ENCODE data around the gene TMEM217. TPM values are rescaled to one million over a fixed set of nuclear protein-coding genes. Genes with fewer than 3 reads are reported as not detected.

TMEM217 gene
- total RNA-seq, 1 experiment from 2014 or later: 0.74 TPM

DNA sequence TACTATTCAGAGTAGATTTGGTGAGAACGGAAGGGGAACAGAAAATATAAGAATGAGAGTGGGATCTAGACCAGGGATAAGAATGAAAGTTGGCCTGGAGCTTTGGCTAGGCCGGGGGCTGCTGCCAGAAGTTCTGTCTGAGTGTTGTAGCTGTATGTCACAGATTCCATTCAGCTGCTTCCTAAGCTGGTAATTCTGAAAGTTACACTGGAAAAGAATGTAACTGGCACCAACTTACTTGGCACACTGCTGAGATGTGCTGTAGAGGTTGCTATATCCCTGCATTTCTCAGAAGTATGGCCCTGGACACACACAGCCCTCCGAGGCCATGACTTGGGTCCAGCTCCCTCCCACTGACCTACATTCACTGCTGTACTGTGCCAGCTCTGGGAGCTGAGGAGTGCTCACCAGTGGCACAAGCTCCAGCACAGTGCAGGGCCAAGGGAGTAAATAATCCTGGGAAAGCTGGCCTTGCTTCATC is 25.8 kb upstream of the TMEM217 start:
- in situ Hi-C loops (cut with HindIII; ENCODE audit: low pct_unique_long_range_greater_than_20kb, low sequenced_read_pairs): no loop called here
- no peak for DNase-seq (ENCODE audit: low read depth)

DNA sequence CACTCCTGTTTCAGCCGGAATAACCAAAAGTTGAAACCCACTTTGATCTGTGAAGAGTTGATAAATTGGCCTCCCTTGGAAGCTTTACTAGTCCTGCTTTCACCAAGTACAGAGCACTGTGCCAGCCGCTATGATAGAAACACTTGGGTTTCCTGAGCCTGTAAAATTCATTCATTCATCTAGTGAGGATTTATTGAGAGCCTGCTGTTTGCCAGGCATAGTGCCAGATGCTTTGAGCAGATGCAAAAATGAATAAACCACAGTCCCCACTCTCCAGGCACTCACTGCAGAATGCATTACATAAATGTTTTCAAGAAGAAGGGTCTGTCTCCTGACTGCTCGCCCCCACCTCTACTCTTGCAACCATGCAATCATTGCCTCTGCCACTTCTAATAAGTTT is 25.3 kb upstream of the TMEM217 start:
- no peak for DNase-seq (ENCODE audit: low read depth)
- in situ Hi-C loops (cut with HindIII; ENCODE audit: low pct_unique_long_range_greater_than_20kb, low sequenced_read_pairs): no loop called here

DNA sequence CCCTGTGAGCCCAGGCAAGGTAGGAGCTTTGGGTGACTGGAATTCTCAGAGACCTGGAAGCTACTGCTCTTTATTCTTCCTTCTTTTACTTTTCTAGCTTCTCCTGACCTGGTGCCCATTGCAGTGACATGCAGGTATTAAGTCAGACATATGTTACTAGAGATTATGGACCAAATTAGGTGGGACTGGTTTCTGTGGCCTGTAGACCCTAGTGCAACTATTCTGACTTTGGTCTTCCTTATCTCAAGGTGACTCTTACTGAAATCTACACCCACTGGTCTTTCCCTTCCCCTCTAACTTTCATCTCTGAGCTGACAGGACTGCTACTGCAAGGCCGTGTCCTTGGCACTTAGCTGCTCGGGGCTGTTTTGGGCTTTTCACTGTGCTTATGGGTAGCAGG is 24.4 kb upstream of the TMEM217 start:
- no peak for DNase-seq (ENCODE audit: low read depth)
- in situ Hi-C loops (cut with HindIII; ENCODE audit: low pct_unique_long_range_greater_than_20kb, low sequenced_read_pairs): no loop called here

DNA sequence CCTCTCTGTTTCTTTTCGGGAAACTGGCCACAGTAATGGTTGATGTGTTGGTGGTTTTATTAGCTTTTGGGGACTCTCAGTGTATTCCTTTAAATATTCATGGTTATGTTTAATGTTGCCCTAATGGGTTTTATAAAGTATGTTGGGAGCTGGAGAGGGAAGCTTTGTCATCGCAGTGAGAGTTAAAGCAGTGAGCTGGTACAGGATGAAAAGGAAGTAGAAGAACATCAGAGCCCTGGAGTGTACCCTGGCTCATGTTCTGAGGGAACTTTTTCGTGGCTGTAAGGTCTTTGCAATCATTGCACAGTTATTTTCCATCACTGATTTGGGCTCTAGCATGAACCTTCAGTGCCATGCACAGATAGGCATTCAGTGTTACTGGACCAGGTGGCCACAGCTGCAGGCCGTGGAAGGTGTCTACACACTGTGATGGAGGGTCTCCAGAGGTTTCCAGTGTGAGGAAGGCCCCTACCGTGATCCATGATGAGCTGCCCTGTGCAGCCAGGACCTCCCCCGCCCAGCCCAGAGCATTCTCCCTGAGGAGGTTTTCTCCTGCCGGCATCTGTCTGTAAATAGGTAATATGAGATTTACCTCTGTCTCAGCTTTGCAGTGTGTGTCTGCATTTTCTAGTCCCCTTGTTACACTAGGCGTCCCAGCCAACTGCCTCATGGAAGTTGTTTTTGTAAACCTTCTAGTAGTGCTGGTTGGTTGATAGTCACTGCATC is 22.4 kb upstream of the TMEM217 start:
- in situ Hi-C loops (cut with HindIII; ENCODE audit: low pct_unique_long_range_greater_than_20kb, low sequenced_read_pairs): no loop called here
- no peak for DNase-seq (ENCODE audit: low read depth)

DNA sequence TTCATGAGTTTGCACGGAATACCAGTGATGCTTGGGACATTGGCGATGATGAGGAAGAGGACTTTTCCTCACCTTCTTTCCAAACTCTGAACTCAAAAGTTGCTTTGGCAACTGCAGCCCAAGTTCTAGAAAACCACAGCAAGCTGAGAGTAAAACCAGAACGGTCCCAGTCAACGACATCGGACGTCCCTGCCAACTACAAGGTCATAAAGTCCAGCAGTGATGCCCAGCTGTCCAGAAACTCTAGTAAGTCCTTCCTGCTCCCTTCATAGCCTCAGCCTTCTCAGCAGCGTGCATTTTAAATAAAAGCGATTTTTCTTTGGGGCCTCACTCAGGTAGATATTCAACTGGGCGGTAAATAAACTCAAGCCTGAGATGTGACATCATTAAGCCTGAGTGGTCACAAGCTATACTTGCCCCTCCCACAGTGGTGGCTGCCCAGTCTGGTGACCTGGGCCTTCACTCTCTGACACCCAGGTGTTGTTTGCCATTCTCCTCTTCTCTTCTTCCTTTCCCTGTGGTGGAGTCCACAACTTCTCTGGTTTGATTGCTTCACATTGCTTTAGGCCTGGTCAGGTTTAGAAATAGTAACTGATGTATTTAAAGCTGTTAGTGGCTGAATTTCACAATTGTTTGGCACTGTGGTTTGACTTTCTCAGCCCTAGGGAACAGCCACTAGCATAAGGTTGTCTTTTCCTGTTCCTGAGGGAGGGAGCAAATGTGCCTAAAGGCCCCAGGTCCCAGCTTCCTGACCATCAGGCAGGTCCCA is 21.6 kb upstream of the TMEM217 start:
- in situ Hi-C loops (cut with HindIII; ENCODE audit: low pct_unique_long_range_greater_than_20kb, low sequenced_read_pairs): no loop called here
- DNase-seq (ENCODE audit: low read depth): no peak

DNA sequence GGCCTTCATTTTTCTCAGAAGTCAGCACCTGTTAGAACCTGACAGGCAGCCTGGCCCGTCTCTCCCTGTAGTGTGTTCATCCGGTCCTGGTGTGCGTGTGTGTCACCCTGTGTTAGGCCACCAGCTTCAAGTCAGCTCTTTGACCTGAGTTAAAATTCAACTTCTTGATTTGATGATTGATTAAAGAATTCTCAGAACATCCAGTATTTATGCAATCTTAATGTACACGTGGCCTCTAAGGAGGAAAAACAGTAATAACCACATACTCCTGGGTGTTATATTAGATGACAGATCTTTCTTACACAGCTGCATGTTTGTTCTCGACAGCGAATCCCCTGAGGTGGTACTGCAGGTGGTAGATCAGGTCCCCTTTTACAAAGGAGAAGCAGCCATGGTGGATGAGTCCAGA is 19.1 kb upstream of the TMEM217 start:
- DNase-seq (ENCODE audit: low read depth): no peak
- in situ Hi-C loops (cut with HindIII; ENCODE audit: low pct_unique_long_range_greater_than_20kb, low sequenced_read_pairs): no loop called here

DNA sequence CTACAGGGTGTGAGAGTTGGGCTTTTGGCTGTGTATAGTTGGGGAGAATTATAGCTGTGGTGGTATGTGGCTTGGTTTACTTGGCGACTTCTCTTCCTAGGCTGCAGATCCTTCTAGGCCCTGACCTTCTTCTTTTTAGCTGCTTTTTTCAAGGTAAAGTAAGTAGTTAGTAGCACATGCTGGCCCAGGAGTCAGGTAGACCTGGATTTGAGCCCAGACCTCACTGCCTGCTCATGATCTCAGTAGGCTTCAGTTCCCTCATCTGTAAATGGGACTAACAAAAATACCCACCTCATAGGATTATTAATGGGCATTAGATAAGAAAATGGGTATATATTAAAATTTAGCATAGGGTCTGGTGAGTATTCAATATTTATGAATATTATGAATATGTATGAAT is 17.4 kb upstream of the TMEM217 start:
- in situ Hi-C loops (cut with HindIII; ENCODE audit: low pct_unique_long_range_greater_than_20kb, low sequenced_read_pairs): no loop called here
- no peak for DNase-seq (ENCODE audit: low read depth)

DNA sequence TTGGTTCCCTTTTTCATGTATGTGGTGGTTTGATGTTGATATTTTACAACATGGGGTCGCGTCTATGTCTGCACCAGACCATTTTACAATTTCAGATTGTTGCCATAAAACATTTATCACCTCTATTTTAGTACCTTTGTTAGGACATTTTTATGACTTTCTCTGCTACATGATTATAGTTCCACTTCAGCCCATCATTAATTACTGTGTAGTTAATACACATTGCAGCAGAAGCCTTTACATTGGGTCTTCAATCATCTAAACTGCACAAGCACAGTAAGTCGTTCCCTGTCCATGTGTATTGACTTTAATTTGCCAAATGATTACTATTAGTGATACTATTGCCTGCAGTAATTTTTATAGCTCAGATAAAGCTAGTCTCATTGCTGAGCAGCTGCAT is 15.7 kb upstream of the TMEM217 start:
- no peak for DNase-seq (ENCODE audit: low read depth)
- in situ Hi-C loops (cut with HindIII; ENCODE audit: low pct_unique_long_range_greater_than_20kb, low sequenced_read_pairs): no loop called here

DNA sequence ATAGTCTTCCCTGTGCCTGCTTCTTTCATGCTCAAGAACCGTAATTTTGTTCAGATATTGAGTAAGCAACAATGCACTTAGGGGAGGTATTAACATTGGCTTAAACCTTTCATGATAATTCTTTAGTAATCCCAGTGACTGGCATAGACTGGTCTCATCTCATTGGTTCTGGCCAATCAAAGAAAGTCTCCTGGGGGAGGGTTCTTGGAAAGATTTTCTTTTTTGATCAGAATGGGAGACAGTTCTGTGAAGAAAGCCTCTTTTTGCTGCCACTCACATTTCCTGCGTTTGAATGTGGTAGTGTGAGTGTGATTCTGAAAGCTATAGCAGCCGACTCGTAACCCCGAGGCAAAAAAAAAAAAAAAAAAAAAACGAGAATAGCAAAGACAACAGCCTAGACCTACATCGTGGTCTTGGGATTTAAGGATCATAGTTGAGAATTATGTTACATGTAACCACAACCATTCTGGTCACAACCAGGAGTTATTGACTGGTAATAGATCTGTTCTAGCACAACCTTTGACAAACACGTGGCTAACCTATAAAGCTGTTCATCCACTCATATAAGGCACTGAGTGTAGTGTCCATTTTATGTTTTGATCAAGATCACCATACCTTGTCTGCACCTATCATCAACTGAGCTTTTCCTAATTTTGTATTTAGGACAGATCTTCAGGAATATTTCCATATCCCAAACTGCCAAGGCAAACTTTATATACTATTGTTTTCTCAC is 15.1 kb upstream of the TMEM217 start:
- no peak for DNase-seq (ENCODE audit: low read depth)
- in situ Hi-C loops (cut with HindIII; ENCODE audit: low pct_unique_long_range_greater_than_20kb, low sequenced_read_pairs): no loop called here

DNA sequence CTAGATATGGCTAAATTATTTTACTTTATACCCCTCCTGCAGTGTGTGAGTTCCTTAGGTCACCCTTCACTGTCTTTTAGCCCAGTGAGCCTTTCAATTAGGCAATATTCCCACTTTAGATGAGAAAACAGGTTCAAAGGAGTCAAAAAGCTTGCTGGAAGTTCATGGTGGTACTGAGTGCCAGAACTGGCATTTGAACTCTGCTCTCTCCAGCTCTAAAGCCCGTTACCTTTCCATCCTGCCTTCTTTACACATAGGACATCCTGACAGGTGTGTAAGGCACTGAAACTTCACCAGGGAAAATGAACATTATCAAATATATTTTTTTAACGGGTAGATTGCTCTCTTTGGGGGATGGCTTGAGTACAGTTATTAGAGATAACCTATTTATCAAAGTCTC is 11.2 kb upstream of the TMEM217 start:
- in situ Hi-C loops (cut with HindIII; ENCODE audit: low pct_unique_long_range_greater_than_20kb, low sequenced_read_pairs): no loop called here
- no peak for DNase-seq (ENCODE audit: low read depth)

DNA sequence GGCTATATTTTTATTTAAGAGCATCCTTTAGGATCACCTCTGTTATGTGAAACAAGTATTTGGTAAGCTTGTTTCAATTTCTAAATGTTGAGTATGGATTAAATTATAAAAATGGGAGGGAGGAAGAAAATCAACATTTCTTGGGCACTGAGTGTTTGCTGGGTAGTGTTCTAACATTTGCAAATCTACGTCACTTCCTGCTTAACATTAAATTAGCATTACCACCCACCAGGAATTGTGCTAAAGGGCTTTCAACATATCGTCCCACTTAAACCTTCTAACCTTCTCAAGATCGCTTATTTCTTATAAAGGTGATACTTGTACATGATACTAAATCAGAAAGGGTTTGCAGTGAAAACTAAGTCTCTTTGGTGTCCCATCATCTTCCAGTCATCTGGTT is 7.9 kb upstream of the TMEM217 start:
- DNase-seq (ENCODE audit: low read depth): no peak
- in situ Hi-C loops (cut with HindIII; ENCODE audit: low pct_unique_long_range_greater_than_20kb, low sequenced_read_pairs): no loop called here

DNA sequence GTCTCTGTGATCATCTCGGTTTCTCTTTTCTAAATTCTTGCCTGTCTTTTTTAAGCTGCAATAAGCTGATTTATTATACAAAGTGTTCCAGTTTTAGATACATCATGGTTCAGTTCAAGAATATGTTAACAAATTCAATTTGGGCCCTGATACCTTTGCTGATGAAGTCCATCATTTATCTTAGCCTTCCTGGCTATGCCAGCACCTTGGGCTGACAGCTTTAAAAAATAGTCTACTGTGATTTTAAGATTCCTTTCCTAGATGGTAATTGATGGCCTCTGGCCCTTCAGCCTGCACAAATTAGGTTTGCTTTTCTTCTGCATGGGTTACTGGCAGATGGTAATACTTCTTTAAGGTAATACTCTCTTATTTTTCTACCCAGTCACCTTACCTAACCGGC is 7.1 kb upstream of the TMEM217 start:
- DNase-seq (ENCODE audit: low read depth): no peak
- in situ Hi-C loops (cut with HindIII; ENCODE audit: low pct_unique_long_range_greater_than_20kb, low sequenced_read_pairs): no loop called here

DNA sequence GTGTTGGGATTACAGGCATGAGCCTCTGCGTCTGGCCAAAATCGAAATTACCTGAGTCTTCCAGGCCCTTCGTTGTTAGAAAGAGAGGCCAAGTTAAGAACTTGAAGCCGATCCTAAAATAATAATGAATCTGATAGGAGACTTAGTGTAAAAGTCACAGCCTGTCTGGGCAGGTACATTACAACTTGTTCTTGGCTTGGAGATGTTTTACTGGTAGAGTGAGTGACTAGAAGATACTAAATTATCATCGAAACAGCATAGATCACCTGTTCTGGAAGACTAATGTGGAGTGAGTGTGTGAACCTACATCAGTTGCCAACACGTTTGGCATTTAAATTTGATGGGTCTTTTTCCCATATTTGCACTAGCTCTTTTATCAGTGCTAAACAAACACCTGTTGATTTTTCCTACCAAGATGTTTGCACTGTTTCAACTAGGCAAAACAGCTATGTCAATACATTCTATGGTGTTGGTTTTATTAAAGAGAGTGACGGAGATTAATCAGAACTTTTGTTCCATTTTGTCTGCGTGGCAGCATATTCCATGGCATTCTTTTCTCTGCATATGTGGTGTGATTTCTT is 4.6 kb upstream of the TMEM217 start:
- in situ Hi-C loops (cut with HindIII; ENCODE audit: low pct_unique_long_range_greater_than_20kb, low sequenced_read_pairs): no loop called here
- DNase-seq (ENCODE audit: low read depth): no peak

DNA sequence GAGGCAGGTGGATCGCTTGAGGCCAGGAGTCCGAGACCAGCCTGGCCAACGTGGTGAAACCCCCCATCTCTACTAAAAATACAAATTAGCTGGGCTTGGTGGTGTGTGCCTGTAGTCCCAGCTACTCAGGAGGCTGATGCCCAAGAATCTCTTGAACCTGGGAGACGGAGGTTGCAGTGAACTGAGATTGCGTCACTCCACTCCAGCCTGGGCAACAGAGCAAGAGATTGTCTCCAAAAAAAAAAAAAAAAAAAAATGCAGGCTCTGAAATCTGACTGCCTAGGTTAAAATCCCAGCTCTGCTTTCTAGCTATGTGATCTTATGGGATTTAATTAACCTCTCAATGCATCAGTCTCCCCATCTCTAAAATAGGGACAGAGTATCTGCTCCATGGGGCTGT is 3.3 kb upstream of the TMEM217 start:
- in situ Hi-C loops (cut with HindIII; ENCODE audit: low pct_unique_long_range_greater_than_20kb, low sequenced_read_pairs): no loop called here

DNA sequence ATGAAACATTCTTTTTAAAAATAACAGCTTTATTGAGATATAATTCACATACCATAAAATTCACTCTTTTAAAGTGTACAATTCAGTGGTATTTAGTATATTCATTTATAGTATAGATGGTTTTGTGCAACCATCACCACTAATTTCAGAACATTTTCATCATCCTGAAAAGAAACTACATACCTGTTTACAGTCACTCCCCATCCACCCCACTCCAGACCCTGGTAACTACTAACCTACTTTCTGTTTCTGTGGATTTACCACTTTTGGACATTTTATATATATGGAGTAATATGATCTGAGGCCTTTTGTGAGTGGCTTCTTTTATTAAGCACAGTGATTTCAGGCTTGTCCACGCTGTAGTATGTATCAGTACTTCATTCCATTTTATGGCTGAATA is 2.5 kb upstream of the TMEM217 start:
- in situ Hi-C loops (cut with HindIII; ENCODE audit: low pct_unique_long_range_greater_than_20kb, low sequenced_read_pairs): no loop called here
- DNase-seq (ENCODE audit: low read depth): no peak

More for the DNA sequence above, 3.3 kb upstream of the TMEM217 start:
- DNase-seq (ENCODE audit: low read depth): no peak

DNA sequence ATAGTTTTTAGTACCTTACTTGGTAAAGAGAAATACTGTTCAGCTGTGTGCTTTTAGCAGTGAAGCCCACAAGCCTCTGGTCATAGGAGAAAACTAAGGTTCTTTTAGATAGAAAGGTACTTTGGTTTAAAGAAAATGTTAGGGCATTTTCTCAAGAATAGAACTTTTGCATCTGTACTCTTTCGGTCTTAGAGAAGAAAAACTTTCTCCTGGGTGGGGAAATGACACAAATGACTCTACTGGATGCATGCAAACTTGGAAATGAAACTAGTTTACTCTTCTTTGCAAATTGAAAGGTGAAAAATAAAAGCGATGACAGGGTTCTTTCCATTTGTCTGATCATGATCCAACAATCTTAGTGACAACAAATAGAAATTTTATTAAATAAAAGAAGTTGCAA is 2.1 kb upstream of the TMEM217 start:
- no peak for DNase-seq (ENCODE audit: low read depth)
- in situ Hi-C loops (cut with HindIII; ENCODE audit: low pct_unique_long_range_greater_than_20kb, low sequenced_read_pairs): no loop called here

DNA sequence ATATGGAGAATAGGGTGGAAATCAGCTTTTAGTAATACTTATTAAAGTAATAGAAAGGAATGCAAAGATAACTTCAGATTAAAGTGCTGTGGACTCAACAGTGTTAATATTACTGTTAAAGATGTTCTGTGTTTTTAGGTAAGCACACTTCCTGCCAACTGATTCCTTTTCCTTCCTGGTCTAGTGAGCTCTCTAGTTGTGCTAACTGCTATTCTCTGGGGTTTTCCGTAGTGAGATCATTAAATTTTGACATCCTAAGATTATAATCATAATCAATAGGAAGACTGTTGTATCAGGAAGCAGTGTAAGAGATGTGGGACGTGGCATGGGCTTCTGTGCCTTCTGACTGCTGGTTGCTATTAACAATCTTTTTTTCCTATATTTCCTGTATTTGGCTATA is 1.2 kb upstream of the TMEM217 start:
- in situ Hi-C loops (cut with HindIII; ENCODE audit: low pct_unique_long_range_greater_than_20kb, low sequenced_read_pairs): no loop called here
- DNase-seq (ENCODE audit: low read depth): no peak

DNA sequence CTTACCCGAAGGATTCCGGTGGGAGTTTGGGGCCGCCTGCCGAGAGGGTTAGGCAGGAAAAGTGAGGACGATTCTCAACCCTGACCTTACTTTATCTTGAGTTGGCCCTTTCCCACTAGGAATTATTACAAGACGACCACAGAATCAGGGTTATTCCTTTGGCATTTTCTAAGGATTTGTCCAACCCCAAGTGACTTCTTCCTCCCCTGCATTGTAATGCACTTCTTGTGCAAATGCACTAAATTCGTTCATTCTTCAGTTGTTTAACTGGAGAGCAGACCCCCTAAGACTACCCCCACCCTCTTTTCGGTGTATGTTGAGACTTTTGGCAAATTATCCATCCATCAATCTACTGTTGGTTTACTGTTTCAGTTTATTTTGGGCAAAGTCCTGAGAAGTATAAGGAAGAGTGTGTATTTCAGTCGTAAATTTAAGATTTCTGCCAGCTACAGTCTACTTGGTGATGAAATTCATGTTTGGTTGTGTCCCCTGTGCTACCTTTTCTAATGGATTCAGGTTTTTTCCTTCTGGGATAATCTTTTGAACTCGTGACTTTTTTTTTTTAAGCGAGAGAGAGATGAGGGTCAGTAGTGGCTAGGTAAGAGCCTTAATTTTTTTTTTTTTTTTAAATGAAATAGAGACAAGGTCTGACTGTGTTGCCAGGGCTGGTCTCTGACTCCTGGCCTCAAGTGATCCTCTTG is 611 bp upstream of the TMEM217 start:
- in situ Hi-C loops (cut with HindIII; ENCODE audit: low pct_unique_long_range_greater_than_20kb, low sequenced_read_pairs): no loop called here

More for the DNA sequence above, 611 bp upstream of the TMEM217 start:
- no peak for DNase-seq (ENCODE audit: low read depth)
